ENCODE results near the gene DNM3.

DNA sequence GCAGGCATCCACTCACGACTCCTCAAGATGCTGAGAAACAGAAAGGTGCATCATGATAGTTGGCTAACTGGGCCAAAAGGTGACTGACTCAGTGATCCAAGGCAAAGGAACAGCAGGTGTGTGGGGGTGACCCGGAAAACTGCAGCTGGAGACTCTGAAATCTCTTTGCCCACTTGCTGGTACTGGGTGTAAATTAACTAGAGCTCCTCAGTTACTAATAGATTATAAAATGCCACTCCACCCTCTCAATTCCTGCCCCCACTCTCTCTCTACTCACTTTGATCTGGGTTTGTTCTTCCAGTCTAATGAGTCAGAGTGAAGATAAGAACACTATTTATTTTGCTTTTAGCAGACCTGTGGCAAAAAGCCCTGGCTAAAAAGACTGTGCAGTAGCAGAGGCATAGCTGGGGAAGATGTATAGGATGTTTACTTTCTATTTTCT is 609.7 kb downstream of the DNM3 start:
- TF ChIP-seq, protein P1, sequence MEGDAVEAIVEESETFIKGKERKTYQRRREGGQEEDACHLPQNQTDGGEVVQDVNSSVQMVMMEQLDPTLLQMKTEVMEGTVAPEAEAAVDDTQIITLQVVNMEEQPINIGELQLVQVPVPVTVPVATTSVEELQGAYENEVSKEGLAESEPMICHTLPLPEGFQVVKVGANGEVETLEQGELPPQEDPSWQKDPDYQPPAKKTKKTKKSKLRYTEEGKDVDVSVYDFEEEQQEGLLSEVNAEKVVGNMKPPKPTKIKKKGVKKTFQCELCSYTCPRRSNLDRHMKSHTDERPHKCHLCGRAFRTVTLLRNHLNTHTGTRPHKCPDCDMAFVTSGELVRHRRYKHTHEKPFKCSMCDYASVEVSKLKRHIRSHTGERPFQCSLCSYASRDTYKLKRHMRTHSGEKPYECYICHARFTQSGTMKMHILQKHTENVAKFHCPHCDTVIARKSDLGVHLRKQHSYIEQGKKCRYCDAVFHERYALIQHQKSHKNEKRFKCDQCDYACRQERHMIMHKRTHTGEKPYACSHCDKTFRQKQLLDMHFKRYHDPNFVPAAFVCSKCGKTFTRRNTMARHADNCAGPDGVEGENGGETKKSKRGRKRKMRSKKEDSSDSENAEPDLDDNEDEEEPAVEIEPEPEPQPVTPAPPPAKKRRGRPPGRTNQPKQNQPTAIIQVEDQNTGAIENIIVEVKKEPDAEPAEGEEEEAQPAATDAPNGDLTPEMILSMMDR (IDR thresholded peaks at IDR 0.05): no peak
- TF ChIP-seq EZH2 (IDR thresholded peaks at IDR 0.05; ENCODE audit: borderline replicate concordance, insufficient read depth, low read depth, low read length, poor library complexity, severe bottlenecking): no peak
